ENCODE measurements around the gene KRTAP2-4. TPM values are rescaled to one million over a fixed set of nuclear protein-coding genes. Genes with fewer than 3 reads are reported as not detected.

KRTAP2-4 gene
- total RNA-seq, 2 experiments from 2014 or later: not detected

GRCh38 chr17:41020336-41020735, 45.3 kb downstream of the KRTAP2-4 start:
- CTCF ChIA-PET: interaction anchor here (0.8 to 1.3 kb wide), 3 partner anchors 9 to 136 kb away, joined by 3 read pairs; no protein-coding TSS in a partner anchor

DNA sequence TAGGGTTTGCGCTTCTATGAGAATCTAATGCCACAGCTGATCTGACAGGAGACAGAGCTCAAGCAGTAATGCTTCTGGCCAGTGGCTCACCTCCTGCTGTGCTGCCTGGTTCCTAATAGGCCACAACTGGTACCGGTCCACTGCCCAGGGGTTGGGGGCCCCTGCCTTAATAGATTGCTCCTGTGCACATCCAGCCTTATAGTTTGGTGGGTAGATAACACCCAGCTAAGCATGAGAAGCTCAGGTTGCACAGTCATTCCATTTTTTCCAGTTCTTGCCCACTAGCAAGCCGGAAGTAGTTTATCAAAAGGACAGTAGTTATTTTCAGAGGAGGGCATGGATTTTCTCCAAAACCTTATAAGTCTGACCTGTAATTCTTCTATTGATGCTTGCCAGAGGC, 46.3 kb downstream of the KRTAP2-4 start:
- no peak for DNase-seq
- no peak for ATAC-seq
- Mint-ChIP-seq H3K4me1 (no peaks in the 10 kb centered on the region), H3K36me3 (ENCODE audit: low read depth) (no peaks in the 10 kb centered on the region), H3K4me3 (no peak overlapping the region), H3K9me3 (ENCODE audit: low read depth) (peaks cover 4% of the 10 kb centered on the region), H3K27me3 (peaks cover 4% of the 10 kb centered on the region), H3K27ac (no peak overlapping the region)
- intact Hi-C loops (cut with DNase I, micrococcal nuclease): no loop called here
- ChIA-PET POLR2A (no interaction called here), CTCF (no interaction called here)

More at GRCh38 chr17:41020336-41020735, 45.3 kb downstream of the KRTAP2-4 start:
- ATAC-seq (no peak), DNase-seq (no peak)
- Mint-ChIP-seq H3K9me3 (ENCODE audit: low read depth) (peaks cover 4% of the 10 kb centered on the region), H3K36me3 (ENCODE audit: low read depth) (no peaks in the 10 kb centered on the region), H3K4me3 (no peak overlapping the region), H3K27me3 (peaks cover 4% of the 10 kb centered on the region), H3K27ac (no peak overlapping the region), H3K4me1 (no peaks in the 10 kb centered on the region)
- POLR2A ChIA-PET: no interaction called here
- intact Hi-C loops (cut with DNase I, micrococcal nuclease): no loop called here

DNA sequence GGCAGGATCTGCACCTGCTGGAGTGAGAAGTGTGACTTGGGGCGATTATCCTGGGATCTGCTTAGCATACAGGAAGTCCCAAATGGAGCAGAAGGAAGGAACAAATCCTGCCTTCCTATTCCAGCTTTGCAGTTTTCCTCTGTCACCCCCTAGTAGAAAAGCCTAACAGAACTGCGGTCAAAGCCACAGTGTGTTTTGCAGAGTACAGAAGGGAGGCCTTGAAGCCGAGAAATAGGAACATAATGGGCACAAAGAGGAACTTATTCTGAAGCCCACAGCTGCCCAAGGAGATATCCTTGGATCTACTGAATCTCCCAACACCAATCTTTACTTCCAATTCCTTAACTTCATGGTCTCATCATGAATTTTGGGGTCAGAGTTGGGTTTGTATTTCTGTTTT, 47.1 kb downstream of the KRTAP2-4 start:
- H3K27ac Mint-ChIP-seq: no peak overlapping the region
- no peak overlapping the region for H3K4me3 Mint-ChIP-seq
- ChIA-PET CTCF (interaction anchor here (1.2 kb wide), 1 partner anchor 10 kb away, joined by 7 read pairs; no protein-coding TSS in a partner anchor), POLR2A (no interaction called here)
- peaks cover 4% of the 10 kb centered on the region for H3K27me3 Mint-ChIP-seq
- intact Hi-C loops (cut with DNase I, micrococcal nuclease): no loop called here
- ATAC-seq: no peak
- no peaks in the 10 kb centered on the region for H3K4me1 Mint-ChIP-seq
- no peaks in the 10 kb centered on the region for H3K36me3 Mint-ChIP-seq (ENCODE audit: low read depth)
- H3K9me3 Mint-ChIP-seq (ENCODE audit: low read depth): peaks cover 4% of the 10 kb centered on the region
- DNase-seq: no peak

GRCh38 chr17:41016578-41017215, 49.0 kb downstream of the KRTAP2-4 start:
- DNase-seq: no peak
- peaks cover 4% of the 10 kb centered on the region for H3K9me3 Mint-ChIP-seq (ENCODE audit: low read depth)

GRCh38 chr17:41015454-41015853, 50.2 kb downstream of the KRTAP2-4 start:
- intact Hi-C loops (cut with DNase I, micrococcal nuclease): no loop called here
- H3K36me3 Mint-ChIP-seq (ENCODE audit: low read depth): no peaks in the 10 kb centered on the region
- ChIA-PET CTCF (interaction anchor here (0.6 to 1.8 kb wide), 2 partner anchors 8 to 134 kb away, joined by 3 to 6 read pairs; partner anchors contain the start of gene KRTAP4-5), POLR2A (no interaction called here)
- no peak overlapping the region for H3K4me3 Mint-ChIP-seq
- no peak for DNase-seq
- no peak overlapping the region for H3K27ac Mint-ChIP-seq
- ATAC-seq: no peak
- H3K4me1 Mint-ChIP-seq: no peaks in the 10 kb centered on the region
- H3K9me3 Mint-ChIP-seq (ENCODE audit: low read depth): no peaks in the 10 kb centered on the region
- H3K27me3 Mint-ChIP-seq: peaks cover 2% of the 10 kb centered on the region

More at GRCh38 chr17:41016578-41017215, 49.0 kb downstream of the KRTAP2-4 start:
- H3K4me3 Mint-ChIP-seq: no peak overlapping the region
- peaks cover 4% of the 10 kb centered on the region for H3K27me3 Mint-ChIP-seq
- no peak for ATAC-seq
- H3K4me1 Mint-ChIP-seq: no peaks in the 10 kb centered on the region
- intact Hi-C loops (cut with DNase I, micrococcal nuclease): no loop called here
- CTCF ChIA-PET: no interaction called here
- H3K27ac Mint-ChIP-seq: no peak overlapping the region
- POLR2A ChIA-PET: no interaction called here
- no peaks in the 10 kb centered on the region for H3K36me3 Mint-ChIP-seq (ENCODE audit: low read depth)

Other genes with a start within 250 kb of the KRTAP2-4 start
- 10 to 100 TPM; 20.2 to 35.9 TPM for gene KRT10, start 243.3 kb downstream of the KRTAP2-4 start, total RNA-seq
- gene KRT12, start 198.7 kb downstream of the KRTAP2-4 start, total RNA-seq: not detected
- gene KRT20, start 180.6 kb downstream of the KRTAP2-4 start, total RNA-seq: not detected
- gene KRT23, start 128.2 kb downstream of the KRTAP2-4 start, total RNA-seq: not detected
- gene KRT39, start 98.9 kb downstream of the KRTAP2-4 start, total RNA-seq: not detected
- gene KRT40, start 81.6 kb downstream of the KRTAP2-4 start, total RNA-seq: not detected
- not detected for gene KRTAP3-3, start 71.7 kb downstream of the KRTAP2-4 start, total RNA-seq
- gene KRTAP3-2, start 66.0 kb downstream of the KRTAP2-4 start, total RNA-seq: not detected
- not detected for gene KRTAP3-1, start 56.8 kb downstream of the KRTAP2-4 start, total RNA-seq
- gene KRTAP1-5, start 38.7 kb downstream of the KRTAP2-4 start, total RNA-seq: not detected
- gene KRTAP1-4, start 35.7 kb downstream of the KRTAP2-4 start, total RNA-seq: not detected
- not detected for gene KRTAP1-3, start 31.0 kb downstream of the KRTAP2-4 start, total RNA-seq
- gene KRTAP1-1, start 24.4 kb downstream of the KRTAP2-4 start, total RNA-seq: not detected
- not detected for gene KRTAP2-1, start 18.6 kb downstream of the KRTAP2-4 start, total RNA-seq
- gene KRTAP2-2, start 10.6 kb downstream of the KRTAP2-4 start, total RNA-seq: not detected
- gene KRTAP2-3, start 5.8 kb downstream of the KRTAP2-4 start, total RNA-seq: not detected
- not detected for gene KRTAP4-7, start 18.3 kb upstream of the KRTAP2-4 start, total RNA-seq
- gene KRTAP4-8, start 32.3 kb upstream of the KRTAP2-4 start, total RNA-seq: not detected
- not detected for gene KRTAP4-16, start 36.3 kb upstream of the KRTAP2-4 start, total RNA-seq
- gene KRTAP4-9, start 39.5 kb upstream of the KRTAP2-4 start, total RNA-seq: not detected
- not detected for gene KRTAP4-11, start 52.5 kb upstream of the KRTAP2-4 start, total RNA-seq
- gene KRTAP4-12, start 58.3 kb upstream of the KRTAP2-4 start, total RNA-seq: not detected
- not detected for gene KRTAP4-6, start 74.7 kb upstream of the KRTAP2-4 start, total RNA-seq
- not detected for gene KRTAP4-5, start 83.9 kb upstream of the KRTAP2-4 start, total RNA-seq
- not detected for gene KRTAP4-4, start 94.9 kb upstream of the KRTAP2-4 start, total RNA-seq
- gene KRTAP4-3, start 102.3 kb upstream of the KRTAP2-4 start, total RNA-seq: not detected
- not detected for gene KRTAP4-2, start 112.3 kb upstream of the KRTAP2-4 start, total RNA-seq
- not detected for gene KRTAP4-1, start 119.0 kb upstream of the KRTAP2-4 start, total RNA-seq
- not detected for gene KRTAP9-1, start 124.0 kb upstream of the KRTAP2-4 start, total RNA-seq
- not detected for gene KRTAP9-2, start 160.8 kb upstream of the KRTAP2-4 start, total RNA-seq
- gene KRTAP9-3, start 166.6 kb upstream of the KRTAP2-4 start, total RNA-seq: not detected
- gene KRTAP9-8, start 172.1 kb upstream of the KRTAP2-4 start, total RNA-seq: not detected
- not detected for gene KRTAP9-4, start 183.8 kb upstream of the KRTAP2-4 start, total RNA-seq
- not detected for gene KRTAP9-9, start 189.5 kb upstream of the KRTAP2-4 start, total RNA-seq
- not detected for gene KRTAP9-6, start 199.5 kb upstream of the KRTAP2-4 start, total RNA-seq
- gene KRTAP9-7, start 209.8 kb upstream of the KRTAP2-4 start, total RNA-seq: not detected
- gene KRTAP29-1, start 237.0 kb upstream of the KRTAP2-4 start, total RNA-seq: not detected
- gene KRTAP16-1, start 243.4 kb upstream of the KRTAP2-4 start, total RNA-seq: not detected
- gene KRTAP17-1, start 249.8 kb upstream of the KRTAP2-4 start, total RNA-seq: not detected

Data from activated CD4-positive, alpha-beta T cell treated with anti-CD3 and anti-CD28 coated beads for 36 hours (primary cell).